ENCODE results near the gene WWTR1.

DNA sequence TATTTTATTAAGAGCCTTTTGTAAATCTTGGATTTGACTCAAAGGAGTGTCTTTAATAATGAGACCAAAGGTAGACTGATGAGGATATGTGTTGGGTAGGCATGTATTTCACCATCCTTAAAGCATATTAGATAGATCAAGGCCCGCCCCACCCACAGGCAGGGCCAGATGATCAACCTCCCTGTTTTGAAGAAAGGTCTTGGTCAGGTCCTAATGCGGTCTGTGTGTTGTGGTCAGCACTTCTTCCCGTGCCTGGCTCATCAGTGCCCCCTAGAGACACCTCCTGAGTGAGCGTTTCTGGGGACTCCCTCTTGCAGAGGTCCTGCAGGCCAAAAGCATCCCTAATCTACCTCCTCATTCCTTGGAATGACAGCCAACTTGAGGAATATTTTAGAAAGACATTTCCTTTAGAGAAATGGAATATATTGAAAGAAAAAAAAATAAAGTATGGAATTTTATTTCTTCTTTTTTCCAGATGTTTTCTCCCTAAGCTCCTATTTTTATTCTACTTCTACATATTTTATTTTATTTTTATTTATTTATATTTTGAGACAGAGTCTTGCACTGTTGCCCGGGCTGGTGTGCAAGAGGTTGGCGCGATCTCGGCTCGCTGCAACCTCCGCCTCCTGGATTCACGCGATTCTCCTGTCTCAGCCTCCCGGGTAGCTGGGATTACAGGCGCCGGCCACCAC is 177.4 kb downstream of the WWTR1 start:
- TF ChIP-seq, protein P1, sequence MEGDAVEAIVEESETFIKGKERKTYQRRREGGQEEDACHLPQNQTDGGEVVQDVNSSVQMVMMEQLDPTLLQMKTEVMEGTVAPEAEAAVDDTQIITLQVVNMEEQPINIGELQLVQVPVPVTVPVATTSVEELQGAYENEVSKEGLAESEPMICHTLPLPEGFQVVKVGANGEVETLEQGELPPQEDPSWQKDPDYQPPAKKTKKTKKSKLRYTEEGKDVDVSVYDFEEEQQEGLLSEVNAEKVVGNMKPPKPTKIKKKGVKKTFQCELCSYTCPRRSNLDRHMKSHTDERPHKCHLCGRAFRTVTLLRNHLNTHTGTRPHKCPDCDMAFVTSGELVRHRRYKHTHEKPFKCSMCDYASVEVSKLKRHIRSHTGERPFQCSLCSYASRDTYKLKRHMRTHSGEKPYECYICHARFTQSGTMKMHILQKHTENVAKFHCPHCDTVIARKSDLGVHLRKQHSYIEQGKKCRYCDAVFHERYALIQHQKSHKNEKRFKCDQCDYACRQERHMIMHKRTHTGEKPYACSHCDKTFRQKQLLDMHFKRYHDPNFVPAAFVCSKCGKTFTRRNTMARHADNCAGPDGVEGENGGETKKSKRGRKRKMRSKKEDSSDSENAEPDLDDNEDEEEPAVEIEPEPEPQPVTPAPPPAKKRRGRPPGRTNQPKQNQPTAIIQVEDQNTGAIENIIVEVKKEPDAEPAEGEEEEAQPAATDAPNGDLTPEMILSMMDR (conservative IDR thresholded peaks at IDR 0.05), result peak; percentile 87
- TF ChIP-seq EZH2 (IDR thresholded peaks at IDR 0.05; ENCODE audit: low read depth), result no peak
